Mononuclear cell (primary cell): ENCODE results near the gene P2RY12. TPM values are rescaled to one million over a fixed set of nuclear protein-coding genes. Genes with fewer than 3 reads are reported as not detected.

ENCODE experiments used
- H3K27me3 ChIP-seq: 2 replicates; pipeline ENCODE4 v1.6.0; 2011; ENCODE audit warnings: low read length, control low read depth; ENCODE audit not compliant: insufficient read depth
- H3K4me1 ChIP-seq: 2 replicates; pipeline ENCODE4 v1.5.1; 2011; ENCODE audit warnings: mild to moderate bottlenecking, low read length, control low read depth; ENCODE audit not compliant: insufficient read depth
- H3K4me3 ChIP-seq: 2 replicates; pipeline ENCODE4 v1.5.1; 2011; ENCODE audit warnings: mild to moderate bottlenecking, low read length, moderate library complexity
- H3K9me3 ChIP-seq: 2 replicates; pipeline ENCODE4 v1.5.1; 2011; ENCODE audit warnings: low read depth, mild to moderate bottlenecking, control low read depth, low read length
- total RNA-seq: library from RNA; depleted of rRNA; stranded (reverse); fragments of >200 nt; gene quantifications from one replicate; pipeline ENCODE4 v1.2.3, GENCODE V29; 2012

The P2RY12 gene
- total RNA-seq, 1 donor, result 14.1 TPM

DNA sequence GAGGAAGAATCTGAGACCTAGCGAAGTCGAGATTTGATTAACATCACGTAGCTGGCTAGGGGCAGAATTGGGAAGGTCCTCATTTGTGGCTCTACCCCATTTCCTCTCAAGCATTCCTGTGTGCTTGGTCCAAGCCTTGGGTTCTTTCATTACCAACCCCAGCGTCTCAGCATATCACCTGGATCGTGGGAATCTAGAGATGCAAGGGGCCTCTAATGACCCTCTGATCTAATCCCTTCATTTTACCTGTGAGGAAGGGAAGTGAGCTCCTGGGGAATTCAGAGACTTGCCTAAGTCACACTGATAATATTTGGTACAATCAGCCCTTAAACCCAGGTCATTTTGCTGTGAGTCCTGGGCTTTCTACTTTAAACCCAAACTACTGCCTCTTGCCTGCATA, 70.0 kb downstream of the P2RY12 start:
- H3K4me3 ChIP-seq, result no peak overlapping the region
- H3K27me3 ChIP-seq, result no peaks in the 10 kb centered on the region
- peaks cover 14% of the 10 kb centered on the region for H3K4me1 ChIP-seq
- no peaks in the 10 kb centered on the region for H3K9me3 ChIP-seq

GRCh38 chr3:151314137-151314536, 70.4 kb downstream of the P2RY12 start:
- H3K27me3 ChIP-seq, result no peaks in the 10 kb centered on the region

DNA sequence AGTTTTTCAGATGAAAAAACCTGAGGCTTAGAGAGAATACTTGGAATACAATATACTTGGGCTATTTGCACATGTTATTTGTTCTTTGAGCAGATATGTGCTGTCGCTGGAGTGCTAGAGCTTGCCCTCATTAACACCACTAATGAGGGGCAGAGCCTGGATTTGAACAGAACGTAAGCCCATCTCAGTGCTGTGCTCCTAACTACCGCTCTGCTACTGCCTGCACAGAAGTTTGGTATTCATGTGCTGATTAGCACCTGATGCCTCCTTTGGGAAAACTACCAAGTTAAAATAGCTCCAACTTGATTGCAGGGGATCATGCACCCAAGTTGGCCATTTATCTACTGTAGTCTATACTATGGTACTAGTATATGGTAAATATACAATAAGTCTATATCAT, 71.6 kb downstream of the P2RY12 start:
- no peak overlapping the region for H3K4me3 ChIP-seq
- no peaks in the 10 kb centered on the region for H3K9me3 ChIP-seq
- H3K4me1 ChIP-seq, result no peaks in the 10 kb centered on the region
- H3K27me3 ChIP-seq, result no peaks in the 10 kb centered on the region

More at GRCh38 chr3:151314137-151314536, 70.4 kb downstream of the P2RY12 start:
- no peaks in the 10 kb centered on the region for H3K9me3 ChIP-seq
- no peak overlapping the region for H3K4me3 ChIP-seq
- peaks cover 11% of the 10 kb centered on the region for H3K4me1 ChIP-seq

- H3K4me1 ChIP-seq, result no peaks in the 10 kb centered on the region
- H3K27me3 ChIP-seq, result no peaks in the 10 kb centered on the region
- H3K9me3 ChIP-seq, result no peaks in the 10 kb centered on the region
Observed at GRCh38 chr3:151309566-151309965, 75.0 kb downstream of the P2RY12 start.

GRCh38 chr3:151307583-151308488, 76.7 kb downstream of the P2RY12 start:
- no peaks in the 10 kb centered on the region for H3K9me3 ChIP-seq
- no peak overlapping the region for H3K4me3 ChIP-seq
- no peaks in the 10 kb centered on the region for H3K27me3 ChIP-seq
- no peaks in the 10 kb centered on the region for H3K4me1 ChIP-seq

More at GRCh38 chr3:151309566-151309965, 75.0 kb downstream of the P2RY12 start:
- no peak overlapping the region for H3K4me3 ChIP-seq

DNA sequence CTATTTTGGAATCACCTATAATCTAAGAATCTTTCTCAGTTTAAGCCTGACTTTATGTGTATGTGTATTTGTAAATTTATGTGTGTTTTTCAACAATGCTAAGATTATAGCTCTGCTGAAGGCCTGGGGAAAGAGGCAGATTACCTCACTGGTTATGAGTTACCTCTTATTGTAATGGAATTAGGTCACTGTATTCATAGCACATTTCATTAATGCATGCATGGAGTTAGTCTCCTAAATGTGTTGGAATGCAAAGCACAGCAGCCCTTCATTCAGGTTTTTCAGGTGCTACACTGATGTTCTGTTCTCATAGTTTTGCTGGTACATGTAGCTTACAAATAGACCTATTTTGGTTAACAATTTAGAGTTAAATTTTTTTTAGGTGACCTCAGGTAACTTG, 77.4 kb downstream of the P2RY12 start:
- Histone ChIP-seq H3K4me1 (no peaks in the 10 kb centered on the region), H3K9me3 (no peaks in the 10 kb centered on the region), H3K4me3 (no peak overlapping the region), H3K27me3 (no peaks in the 10 kb centered on the region)

- Histone ChIP-seq H3K27me3 (no peaks in the 10 kb centered on the region), H3K4me3 (no peak overlapping the region), H3K4me1 (no peaks in the 10 kb centered on the region), H3K9me3 (no peaks in the 10 kb centered on the region)
Observed at GRCh38 chr3:151306168-151306810, 78.3 kb downstream of the P2RY12 start.

GRCh38 chr3:151305775-151306151, 78.8 kb downstream of the P2RY12 start:
- Histone ChIP-seq H3K9me3 (no peaks in the 10 kb centered on the region), H3K4me1 (no peaks in the 10 kb centered on the region), H3K27me3 (no peaks in the 10 kb centered on the region), H3K4me3 (no peak overlapping the region)

GRCh38 chr3:151305060-151305774, 79.3 kb downstream of the P2RY12 start:
- H3K4me1 ChIP-seq, result no peaks in the 10 kb centered on the region
- H3K27me3 ChIP-seq, result no peaks in the 10 kb centered on the region
- H3K4me3 ChIP-seq, result no peak overlapping the region
- no peaks in the 10 kb centered on the region for H3K9me3 ChIP-seq

DNA sequence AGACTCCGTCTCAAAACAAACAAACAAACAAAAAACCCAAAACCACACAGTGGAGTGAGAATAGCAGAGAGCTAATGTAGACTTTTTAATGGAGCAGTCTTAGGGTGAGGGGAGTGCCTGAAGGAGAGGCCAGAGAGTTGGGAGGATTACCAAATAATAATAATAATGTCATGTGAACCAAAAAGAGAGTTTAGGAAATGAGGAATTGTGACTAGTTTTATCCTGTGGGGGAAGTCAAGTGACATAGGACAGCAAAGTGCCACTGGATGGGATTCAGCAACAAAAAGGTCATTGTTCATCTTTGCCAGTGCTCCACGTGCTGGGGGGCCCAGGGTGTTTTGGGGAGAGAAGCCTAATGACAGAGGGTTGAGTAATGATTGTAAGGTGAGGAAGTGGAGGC, 80.8 kb downstream of the P2RY12 start:
- H3K9me3 ChIP-seq, result no peaks in the 10 kb centered on the region
- no peak overlapping the region for H3K4me3 ChIP-seq
- no peaks in the 10 kb centered on the region for H3K27me3 ChIP-seq
- H3K4me1 ChIP-seq, result no peaks in the 10 kb centered on the region

- Histone ChIP-seq H3K27me3 (no peaks in the 10 kb centered on the region), H3K4me1 (no peaks in the 10 kb centered on the region), H3K4me3 (no peak overlapping the region), H3K9me3 (no peaks in the 10 kb centered on the region)
Observed at GRCh38 chr3:151301787-151302186, 82.8 kb downstream of the P2RY12 start.

- H3K27me3 ChIP-seq, result no peaks in the 10 kb centered on the region
- no peaks in the 10 kb centered on the region for H3K4me1 ChIP-seq
- H3K4me3 ChIP-seq, result no peak overlapping the region
- H3K9me3 ChIP-seq, result no peaks in the 10 kb centered on the region
Observed at GRCh38 chr3:151300539-151300938, 84.0 kb downstream of the P2RY12 start.

DNA sequence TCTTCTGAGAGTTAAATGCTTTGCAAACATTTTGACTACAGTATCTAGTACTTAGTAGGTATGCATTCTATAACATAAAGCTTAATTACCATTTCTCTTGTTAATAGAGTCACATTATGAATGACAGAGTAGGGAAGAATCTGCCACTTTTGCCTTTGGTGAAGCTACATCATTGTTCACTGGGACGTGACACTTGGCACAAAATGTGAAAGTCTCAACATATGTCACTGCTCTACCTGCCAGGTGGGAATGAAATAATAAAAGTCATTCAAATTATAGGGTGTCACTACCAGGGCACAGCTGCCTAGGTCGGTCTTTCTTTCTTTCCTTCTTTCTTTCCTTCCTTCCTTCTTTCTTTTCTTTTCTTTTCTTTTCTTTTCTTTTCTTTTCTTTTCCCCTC, 85.5 kb downstream of the P2RY12 start:
- no peak overlapping the region for H3K4me3 ChIP-seq
- H3K9me3 ChIP-seq, result no peaks in the 10 kb centered on the region
- no peaks in the 10 kb centered on the region for H3K27me3 ChIP-seq
- no peaks in the 10 kb centered on the region for H3K4me1 ChIP-seq

DNA sequence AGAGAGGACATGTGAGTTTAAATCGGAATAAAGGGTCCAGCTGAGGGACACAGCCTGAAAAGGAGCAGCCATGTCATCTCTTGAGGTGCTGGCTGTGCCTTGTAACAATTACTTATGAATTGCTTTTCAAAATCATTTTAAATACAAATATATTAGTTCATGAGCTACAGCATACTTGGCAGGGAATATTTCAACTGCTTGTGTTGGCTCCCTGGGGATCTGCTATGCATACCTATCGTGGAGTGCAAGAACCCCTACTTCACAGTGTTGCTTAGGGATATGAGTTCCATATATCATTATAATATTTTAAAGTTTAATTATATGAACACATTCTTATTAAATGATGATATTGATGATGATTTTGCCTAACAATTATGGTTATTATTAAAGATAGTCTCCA, 87.1 kb downstream of the P2RY12 start:
- Histone ChIP-seq H3K4me3 (no peak overlapping the region), H3K27me3 (no peaks in the 10 kb centered on the region), H3K4me1 (no peaks in the 10 kb centered on the region), H3K9me3 (no peaks in the 10 kb centered on the region)

DNA sequence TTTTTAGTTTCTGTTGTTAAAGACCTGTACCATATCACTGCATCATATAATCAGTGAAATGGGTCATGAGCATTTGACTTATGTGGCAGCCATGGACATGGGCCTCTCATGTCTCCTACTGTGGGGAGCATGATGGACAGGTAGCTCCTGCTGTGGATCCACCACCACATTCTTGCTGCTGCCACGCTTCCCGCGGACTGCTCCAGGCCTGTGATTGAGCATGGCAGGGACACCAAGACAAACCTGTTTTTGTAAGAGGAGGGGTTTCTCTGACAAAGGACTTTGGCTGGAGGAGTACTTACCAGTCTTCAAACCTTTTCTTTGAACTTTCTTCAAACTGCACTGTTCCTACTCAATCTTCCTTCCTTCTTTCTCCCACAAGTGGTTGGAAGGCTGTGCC, 88.3 kb downstream of the P2RY12 start:
- Histone ChIP-seq H3K9me3 (no peaks in the 10 kb centered on the region), H3K27me3 (no peaks in the 10 kb centered on the region), H3K4me3 (no peak overlapping the region), H3K4me1 (no peaks in the 10 kb centered on the region)
